ACHN (cell line): ENCODE data around the gene CRB3.
"Not testable (repeated sequence)": the region's sequence is repeated elsewhere in the genome, so short reads cannot be mapped to it uniquely, and the experiment has no call there.

Experiments
- DNase-seq: peaks from one replicate; pipeline ENCODE4 v3.0.0-alpha.2; 2015
- in situ Hi-C: cut with HindIII; loops from 2 replicates; pipeline ENCODE4 v1.10.0; 2017; ENCODE audit warnings: low sequenced_read_pairs, low pct_ligation_motif_present, low pct_unique_long_range_greater_than_20kb

Gene CRB3

DNA sequence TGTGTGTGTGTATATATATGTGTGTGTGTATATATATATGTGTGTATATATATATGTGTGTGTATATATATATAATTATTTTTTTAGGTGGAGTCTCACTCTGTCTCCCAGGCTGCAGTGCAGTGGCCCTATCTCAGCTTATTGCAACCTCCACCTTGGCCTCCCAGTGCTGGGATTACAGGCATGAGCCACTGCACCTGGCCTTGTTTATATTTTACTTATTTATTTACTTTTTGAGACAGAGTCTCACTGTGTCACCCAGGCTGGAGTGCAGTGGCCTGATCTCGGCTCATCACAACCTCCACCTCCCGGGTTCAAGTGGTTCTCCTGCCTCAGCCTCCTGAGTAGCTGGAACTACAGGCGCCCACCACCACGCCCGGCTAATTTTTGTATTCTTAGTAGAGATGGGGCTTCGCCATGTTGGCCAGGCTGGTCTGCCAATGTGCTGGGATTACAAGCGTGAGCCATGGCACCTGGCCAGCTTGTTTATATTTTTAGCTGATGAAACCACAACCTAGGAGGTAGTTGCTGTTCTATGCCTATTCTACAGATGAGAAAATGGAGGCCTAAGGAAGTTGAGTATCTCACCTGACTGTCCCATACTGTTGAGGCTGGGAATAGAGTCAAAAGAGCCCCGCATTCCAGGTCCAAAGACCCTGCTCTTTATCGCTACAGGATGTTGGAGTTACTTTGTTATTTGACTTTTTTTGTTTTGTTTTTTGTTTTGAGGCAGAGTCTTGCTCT, 44.1 kb downstream of the CRB3 start:
- DNase-seq, in situ Hi-C loops: not testable (repeated sequence)

DNA sequence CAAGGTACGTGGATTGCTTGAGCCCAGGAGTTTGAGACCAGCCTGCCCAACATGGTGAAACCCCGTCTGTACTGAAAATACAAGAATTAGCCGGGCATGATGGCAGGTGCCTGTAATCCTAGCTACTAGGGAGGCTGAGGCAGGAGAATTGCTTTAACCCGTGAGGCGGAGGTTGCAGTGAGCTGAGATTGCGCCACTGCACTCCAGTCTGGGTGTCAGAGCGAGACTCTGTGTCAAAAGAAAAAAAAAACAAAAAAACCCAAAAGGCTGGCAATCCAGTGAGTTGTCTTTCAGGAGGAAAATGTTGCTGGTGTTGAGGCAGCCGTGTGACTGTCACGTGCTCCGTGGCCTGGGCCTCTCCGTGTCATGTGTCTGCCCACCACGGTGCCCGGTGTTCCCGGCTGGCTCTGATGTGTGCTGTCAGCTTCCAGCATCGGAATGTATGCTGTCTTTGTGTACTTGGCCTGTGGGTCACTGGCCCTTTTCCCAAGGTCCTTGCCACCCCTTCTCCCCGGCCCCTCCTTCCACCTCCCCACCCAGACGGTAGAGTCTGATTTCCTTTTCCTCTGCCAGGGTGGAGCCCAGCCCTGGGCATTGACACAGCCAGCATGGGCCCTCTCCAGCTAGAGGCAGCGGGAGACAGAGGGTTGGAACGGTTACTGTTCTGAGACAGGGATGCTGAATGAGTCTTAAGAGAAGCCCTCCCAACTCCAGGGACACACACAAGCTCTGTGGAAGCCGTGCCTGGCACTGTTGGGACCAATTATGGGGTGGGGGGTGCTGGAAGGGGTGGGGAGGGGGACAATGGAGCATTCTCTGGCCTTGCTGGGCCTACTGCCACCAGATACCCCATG, 45.3 kb downstream of the CRB3 start:
- no peak for DNase-seq
- in situ Hi-C loops = no loop called here

DNA sequence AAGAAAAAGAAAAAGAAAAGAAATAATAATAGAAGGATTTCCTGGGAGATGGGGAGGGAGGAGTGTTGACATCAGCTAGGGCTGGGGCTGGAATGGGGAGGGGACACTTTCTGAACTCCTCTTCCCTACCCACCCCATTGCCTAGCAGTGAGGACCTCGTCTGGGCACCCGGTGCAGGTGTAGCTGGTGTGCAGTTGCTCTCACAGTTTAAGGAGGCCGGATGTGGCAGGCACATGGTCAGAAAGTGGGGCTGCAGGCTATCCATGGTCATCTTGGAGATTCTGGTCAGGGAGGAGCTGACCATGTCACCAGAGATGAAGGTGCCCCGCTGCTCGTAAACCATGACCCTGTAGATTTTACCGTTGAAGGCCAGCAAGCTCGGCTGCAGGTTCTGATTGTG, 46.5 kb downstream of the CRB3 start:
- in situ Hi-C loops = no loop called here
- DNase-seq = no peak

DNA sequence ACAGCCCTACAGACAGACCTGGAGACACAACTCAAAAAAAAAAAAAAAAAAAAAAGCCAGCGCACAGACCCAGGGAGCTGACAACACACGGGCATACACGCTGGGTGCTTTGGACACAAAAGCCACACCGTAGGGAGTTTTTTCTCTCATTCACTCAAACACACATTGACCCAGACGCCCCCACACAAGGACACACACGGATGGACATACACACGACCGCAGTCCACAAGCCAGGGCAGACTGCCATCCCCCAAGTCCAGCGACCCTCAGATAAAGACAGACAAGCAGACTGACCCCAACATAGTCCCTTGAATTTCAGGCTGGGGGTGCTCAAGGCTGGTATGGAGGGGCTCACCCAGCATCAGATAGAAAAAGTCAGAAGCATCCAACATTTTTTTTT, 50.0 kb downstream of the CRB3 start:
- in situ Hi-C loops = no loop called here
- DNase-seq = no peak

DNA sequence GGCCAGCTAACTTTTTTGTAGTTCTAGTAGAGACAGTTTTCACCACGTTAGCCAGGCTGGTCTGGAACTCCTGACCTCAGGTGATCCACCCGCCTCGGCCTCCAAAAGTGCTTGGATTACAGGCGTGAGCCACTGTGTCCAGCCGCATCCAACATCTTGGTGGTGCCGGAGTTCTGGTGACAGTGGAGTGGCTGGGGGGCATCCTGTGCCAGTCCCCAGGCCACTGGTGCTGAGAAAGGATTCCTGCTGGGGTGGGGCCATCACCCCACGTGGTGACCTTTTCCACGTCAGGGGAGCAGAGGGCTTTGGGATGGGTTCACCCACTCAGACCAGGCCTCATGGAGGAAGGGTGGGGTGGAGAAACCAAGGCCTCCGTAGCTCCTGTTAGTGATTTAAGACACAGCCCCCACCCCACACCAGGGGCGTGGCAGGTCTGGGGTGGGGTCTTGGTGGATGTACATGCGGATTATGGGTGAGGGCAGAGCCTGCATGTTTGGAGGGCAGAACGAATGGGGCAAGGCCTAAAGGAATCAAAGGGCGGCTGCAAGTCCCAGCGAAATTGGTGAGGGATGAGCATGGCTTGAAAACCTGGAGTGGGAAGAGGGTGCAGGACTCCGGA, 51.0 kb downstream of the CRB3 start:
- no peak for DNase-seq
- in situ Hi-C loops = no loop called here

DNA sequence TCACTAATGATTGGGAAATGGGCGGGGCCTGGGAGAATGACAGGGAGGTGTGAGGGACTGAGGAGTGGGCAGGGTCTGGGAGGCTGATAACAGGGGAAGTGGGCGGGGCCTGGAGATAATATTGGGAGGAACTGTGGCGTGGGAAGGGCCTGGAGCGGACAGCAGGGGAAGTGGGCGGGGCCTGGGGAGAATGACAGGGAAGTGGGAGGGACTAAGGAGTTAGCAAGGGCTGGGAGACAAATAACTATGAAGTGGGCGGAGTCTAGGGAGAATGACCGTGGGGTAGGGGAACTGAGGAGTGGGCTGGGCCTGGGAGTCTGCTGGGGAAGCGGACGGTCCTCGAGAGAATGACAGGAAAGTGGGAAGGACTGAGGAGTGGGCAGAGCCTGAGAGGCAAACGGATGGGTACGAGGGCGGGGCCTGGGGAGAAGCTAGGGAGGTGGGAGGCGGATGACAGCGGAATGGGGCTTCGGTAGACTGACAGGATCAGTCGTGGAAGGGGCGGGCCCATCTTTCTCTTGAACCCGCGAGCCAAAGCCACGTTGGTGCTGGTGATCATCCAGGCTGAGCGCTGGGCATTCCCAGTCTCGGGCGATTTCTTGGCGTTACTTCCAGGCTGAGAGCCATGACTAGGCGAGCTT, 52.1 kb downstream of the CRB3 start:
- peak; percentile 95 for DNase-seq
- in situ Hi-C loops = no loop called here
